Measurements from ENCODE around the gene JHY.

Gene JHY

GRCh38 chr11:122837528-122838346 is 44.8 kb upstream of the JHY start:
- TF ChIP-seq SPI1 (IDR thresholded peaks at IDR 0.05; ENCODE audit: borderline replicate concordance, low read depth) (no peak), CTCF (IDR thresholded peaks at IDR 0.05; ENCODE audit: insufficient read depth, low read length) (no peak), GABPA (IDR thresholded peaks at IDR 0.05; ENCODE audit: low read depth) (no peak), POLR2AphosphoS5 (IDR thresholded peaks at IDR 0.05; ENCODE audit: low read depth) (no peak), REST (IDR thresholded peaks at IDR 0.05; ENCODE audit: insufficient replicate concordance, low read depth) (no peak)
- Histone ChIP-seq H3K27me3 (ENCODE audit: insufficient read depth, poor library complexity, severe bottlenecking) (no peaks in the 10 kb centered on the region), H3K27ac (replicated peaks) (no peak overlapping the region), H3K4me3 (replicated peaks; ENCODE audit: insufficient read depth, low read length) (no peak overlapping the region)
- no peak for DNase-seq (ENCODE audit: low read depth in 1 of 2, low spot score in 1 of 2)

GRCh38 chr11:122843281-122844141 is 39.0 kb upstream of the JHY start:
- no peak for DNase-seq (ENCODE audit: low read depth in 1 of 2, low spot score in 1 of 2)
- H3K27ac ChIP-seq (replicated peaks): no peak overlapping the region
- H3K27me3 ChIP-seq (ENCODE audit: insufficient read depth, poor library complexity, severe bottlenecking): peaks cover 2% of the 10 kb centered on the region
- TF ChIP-seq CTCF (IDR thresholded peaks at IDR 0.05; ENCODE audit: insufficient read depth, low read length): no peak
- no peak for TF ChIP-seq REST (IDR thresholded peaks at IDR 0.05; ENCODE audit: insufficient replicate concordance, low read depth)
- no peak; the same call in 1 of the 2 replicates for TF ChIP-seq SPI1 (IDR thresholded peaks at IDR 0.05; ENCODE audit: borderline replicate concordance, low read depth)
- TF ChIP-seq GABPA (IDR thresholded peaks at IDR 0.05; ENCODE audit: low read depth): no peak
- no peak for TF ChIP-seq POLR2AphosphoS5 (IDR thresholded peaks at IDR 0.05; ENCODE audit: low read depth)
- no peak overlapping the region for H3K4me3 ChIP-seq (replicated peaks; ENCODE audit: insufficient read depth, low read length)

- H3K27me3 ChIP-seq (ENCODE audit: insufficient read depth, poor library complexity, severe bottlenecking): peaks cover 2% of the 10 kb centered on the region
- DNase-seq (ENCODE audit: low read depth in 1 of 2, low spot score in 1 of 2): no peak
- H3K4me3 ChIP-seq (replicated peaks; ENCODE audit: insufficient read depth, low read length): no peak overlapping the region
Measured at GRCh38 chr11:122847466-122847865, 35.1 kb upstream of the JHY start.

More at GRCh38 chr11:122847466-122847865, 35.1 kb upstream of the JHY start:
- TF ChIP-seq GABPA (IDR thresholded peaks at IDR 0.05; ENCODE audit: low read depth) (no peak), REST (IDR thresholded peaks at IDR 0.05; ENCODE audit: insufficient replicate concordance, low read depth) (no peak), CTCF (IDR thresholded peaks at IDR 0.05; ENCODE audit: insufficient read depth, low read length) (no peak), POLR2AphosphoS5 (IDR thresholded peaks at IDR 0.05; ENCODE audit: low read depth) (no peak), SPI1 (IDR thresholded peaks at IDR 0.05; ENCODE audit: borderline replicate concordance, low read depth) (no peak)
- H3K27ac ChIP-seq (replicated peaks): no peak overlapping the region

All from HL-60 (cell line).